GM23338 (cell line): ENCODE data around the gene SYNE3. TPM values are rescaled to one million over a fixed set of nuclear protein-coding genes. Genes with fewer than 3 reads are reported as not detected.

Experiments used
- ATAC-seq: fragments of 200-7000 bp; cut with Tn5 transposase; 3 replicates; pipeline ENCODE4 v1.9.1; 2020
- DNase-seq: peaks from one replicate; pipeline ENCODE4 v3.0.0-alpha.2; 2015; ENCODE audit warnings: low spot score
- H2AFZ ChIP-seq: fragments of 200-600 bp; sonication (generic); 2 replicates; pipeline ENCODE4 v1.8.0; 2016; ENCODE audit warnings: antibody characterized with exemption, mild to moderate bottlenecking, moderate library complexity
- H3F3A ChIP-seq: fragments of 200-600 bp; sonication (generic); replicated peaks from 2 replicates; pipeline ENCODE4 v1.8.0; 2017; ENCODE audit warnings: antibody characterized with exemption, mixed run types, low read depth
- H3K27ac ChIP-seq: fragments of 200-600 bp; sonication (generic); 2 replicates; pipeline ENCODE4 v1.6.1; 2016; ENCODE audit warnings: low read depth
- H3K27me3 ChIP-seq: fragments of 200-600 bp; sonication (generic); 2 replicates; pipeline ENCODE4 v1.8.0; 2016; ENCODE audit warnings: mild to moderate bottlenecking, mixed run types, moderate library complexity; ENCODE audit not compliant: insufficient read depth
- H3K36me3 ChIP-seq: fragments of 200-600 bp; sonication (generic); 2 replicates; pipeline ENCODE4 v1.8.0; 2016; ENCODE audit warnings: mild to moderate bottlenecking; ENCODE audit not compliant: insufficient read depth
- H3K4me1 ChIP-seq: fragments of 200-600 bp; sonication (generic); 2 replicates; pipeline ENCODE4 v1.8.0; 2016; ENCODE audit warnings: mild to moderate bottlenecking, moderate library complexity; ENCODE audit not compliant: insufficient read depth
- H3K4me2 ChIP-seq: fragments of 200-600 bp; sonication (generic); 2 replicates; pipeline ENCODE4 v1.7.1; 2017; ENCODE audit warnings: mixed run types
- H3K4me3 ChIP-seq: fragments of 200-600 bp; sonication (generic); 2 replicates; pipeline ENCODE4 v1.6.1; 2016; ENCODE audit warnings: mixed run types
- H3K79me2 ChIP-seq: fragments of 200-600 bp; sonication (generic); replicated peaks from 2 replicates; pipeline ENCODE4 v1.8.0; 2017; ENCODE audit warnings: mild to moderate bottlenecking; ENCODE audit not compliant: insufficient read depth
- H3K9me2 ChIP-seq: fragments of 200-600 bp; sonication (generic); 2 replicates; pipeline ENCODE4 v1.8.0; 2017; ENCODE audit not compliant: insufficient read depth
- H4K20me1 ChIP-seq: fragments of 200-600 bp; sonication (generic); replicated peaks from 2 replicates; pipeline ENCODE4 v1.8.0; 2017; ENCODE audit warnings: mild to moderate bottlenecking; ENCODE audit not compliant: insufficient read depth
- H3K27ac Mint-ChIP-seq: 2 replicates; pipeline ENCODE4 v1.8.0; 2020; ENCODE audit warnings: inconsistent platforms, mild to moderate bottlenecking, moderate library complexity, mixed read lengths
- H3K27me3 Mint-ChIP-seq: 3 replicates; pipeline ENCODE4 v1.8.0; 2022; ENCODE audit warnings: low read depth, mild to moderate bottlenecking, moderate library complexity, mixed read lengths, inconsistent platforms; ENCODE audit not compliant: insufficient read depth, poor library complexity
- H3K36me3 Mint-ChIP-seq: 3 replicates; pipeline ENCODE4 v1.8.0; 2021; ENCODE audit warnings: low read depth, mild to moderate bottlenecking, inconsistent platforms, moderate library complexity, mixed read lengths
- H3K4me1 Mint-ChIP-seq: 3 replicates; pipeline ENCODE4 v1.8.0; 2020; ENCODE audit warnings: mild to moderate bottlenecking, inconsistent platforms, mixed read lengths
- H3K4me3 Mint-ChIP-seq: 3 replicates; pipeline ENCODE4 v1.8.0; 2021; ENCODE audit warnings: moderate library complexity, mild to moderate bottlenecking, inconsistent platforms, mixed read lengths
- H3K9me3 Mint-ChIP-seq: 3 replicates; pipeline ENCODE4 v1.8.0; 2020; ENCODE audit warnings: moderate library complexity, mild to moderate bottlenecking, inconsistent platforms, mixed read lengths
- CREB1 ChIP-seq: fragments of 250-450 bp; sonication (Bioruptor Pico); IDR thresholded peaks from 2 replicates; pipeline ENCODE4 v1.5.0; 2020; ENCODE audit warnings: low read depth, mild to moderate bottlenecking, moderate library complexity
- ETS1 ChIP-seq: IDR thresholded peaks from 2 replicates; pipeline ENCODE4 v1.6.1; 2016; ENCODE audit warnings: antibody characterized with exemption
- EZH2 ChIP-seq: fragments of 200-600 bp; sonication (generic); IDR thresholded peaks from one replicate; pipeline ENCODE4 v1.8.0; 2017; ENCODE audit warnings: antibody characterized with exemption, mild to moderate bottlenecking, low read depth; ENCODE audit not compliant: unreplicated experiment
- JUNB ChIP-seq: IDR thresholded peaks from one replicate; pipeline ENCODE4 v1.6.1; 2016; ENCODE audit warnings: antibody characterized with exemption; ENCODE audit not compliant: unreplicated experiment
- NANOG ChIP-seq: IDR thresholded peaks from 2 replicates; pipeline ENCODE4 v1.6.1; 2016; ENCODE audit warnings: antibody characterized with exemption, borderline replicate concordance
- POLR2AphosphoS5 ChIP-seq: IDR thresholded peaks from 2 replicates; pipeline ENCODE4 v1.6.1; 2016; ENCODE audit warnings: antibody characterized with exemption, low read depth
- STAT1 ChIP-seq: IDR thresholded peaks from one replicate; pipeline ENCODE4 v1.6.1; 2016; ENCODE audit warnings: antibody characterized with exemption; ENCODE audit not compliant: unreplicated experiment
- ZNF114 ChIP-seq: fragments of 250-450 bp; sonication (Bioruptor Pico); IDR thresholded peaks from 2 replicates; pipeline ENCODE4 v1.5.0; 2020; ENCODE audit warnings: mild to moderate bottlenecking, moderate library complexity
- ZNF331 ChIP-seq: fragments of 250-450 bp; sonication (Bioruptor Pico); IDR thresholded peaks from 2 replicates; pipeline ENCODE4 v1.5.0; 2020; ENCODE audit warnings: low read depth, mild to moderate bottlenecking, moderate library complexity
- polyA plus RNA-seq: library from polyadenylated mRNA; unstranded; fragments of >200 nt; fragmentation: Nextera tagmentation; extraction: Ambion mirVana; gene quantifications from 2 replicates; pipeline ENCODE4 v1.2.1, GENCODE V29; 2016
- total RNA-seq: library from RNA; depleted of rRNA; stranded (reverse); fragments of >200 nt; shearing (Covaris generic); gene quantifications from 2 replicates; pipeline ENCODE4 v1.2.3, GENCODE V29; 2014
- TF ChIP-seq, protein P1 (sequence below): fragments of 250-450 bp; sonication (Bioruptor Pico); IDR thresholded peaks from 2 replicates; pipeline ENCODE4 v1.5.0; 2020; ENCODE audit warnings: mild to moderate bottlenecking, moderate library complexity

The SYNE3 gene
- total and polyA plus RNA-seq, 2 experiments from 2014 or later = 0.02 to 0.03 TPM

DNA sequence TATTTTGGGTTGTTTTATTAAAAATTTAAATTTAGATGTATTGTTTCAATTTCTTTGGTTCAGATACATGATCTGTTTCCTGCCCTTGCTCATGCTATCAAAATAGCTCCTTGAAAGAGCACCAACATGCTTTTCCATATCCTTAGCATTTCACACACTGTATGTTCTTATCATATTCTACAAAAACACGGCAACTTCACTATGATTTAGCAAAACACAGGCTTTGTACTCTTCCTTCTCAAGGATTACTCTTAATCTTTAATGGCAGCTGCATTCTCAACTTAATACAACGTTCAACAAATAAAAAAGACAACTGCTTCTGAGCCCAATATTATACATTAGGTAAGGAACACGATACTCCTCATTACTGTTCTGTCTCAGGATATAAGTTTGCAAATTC, 15.5 kb upstream of the SYNE3 start (continued):
- TF ChIP-seq, protein P1, sequence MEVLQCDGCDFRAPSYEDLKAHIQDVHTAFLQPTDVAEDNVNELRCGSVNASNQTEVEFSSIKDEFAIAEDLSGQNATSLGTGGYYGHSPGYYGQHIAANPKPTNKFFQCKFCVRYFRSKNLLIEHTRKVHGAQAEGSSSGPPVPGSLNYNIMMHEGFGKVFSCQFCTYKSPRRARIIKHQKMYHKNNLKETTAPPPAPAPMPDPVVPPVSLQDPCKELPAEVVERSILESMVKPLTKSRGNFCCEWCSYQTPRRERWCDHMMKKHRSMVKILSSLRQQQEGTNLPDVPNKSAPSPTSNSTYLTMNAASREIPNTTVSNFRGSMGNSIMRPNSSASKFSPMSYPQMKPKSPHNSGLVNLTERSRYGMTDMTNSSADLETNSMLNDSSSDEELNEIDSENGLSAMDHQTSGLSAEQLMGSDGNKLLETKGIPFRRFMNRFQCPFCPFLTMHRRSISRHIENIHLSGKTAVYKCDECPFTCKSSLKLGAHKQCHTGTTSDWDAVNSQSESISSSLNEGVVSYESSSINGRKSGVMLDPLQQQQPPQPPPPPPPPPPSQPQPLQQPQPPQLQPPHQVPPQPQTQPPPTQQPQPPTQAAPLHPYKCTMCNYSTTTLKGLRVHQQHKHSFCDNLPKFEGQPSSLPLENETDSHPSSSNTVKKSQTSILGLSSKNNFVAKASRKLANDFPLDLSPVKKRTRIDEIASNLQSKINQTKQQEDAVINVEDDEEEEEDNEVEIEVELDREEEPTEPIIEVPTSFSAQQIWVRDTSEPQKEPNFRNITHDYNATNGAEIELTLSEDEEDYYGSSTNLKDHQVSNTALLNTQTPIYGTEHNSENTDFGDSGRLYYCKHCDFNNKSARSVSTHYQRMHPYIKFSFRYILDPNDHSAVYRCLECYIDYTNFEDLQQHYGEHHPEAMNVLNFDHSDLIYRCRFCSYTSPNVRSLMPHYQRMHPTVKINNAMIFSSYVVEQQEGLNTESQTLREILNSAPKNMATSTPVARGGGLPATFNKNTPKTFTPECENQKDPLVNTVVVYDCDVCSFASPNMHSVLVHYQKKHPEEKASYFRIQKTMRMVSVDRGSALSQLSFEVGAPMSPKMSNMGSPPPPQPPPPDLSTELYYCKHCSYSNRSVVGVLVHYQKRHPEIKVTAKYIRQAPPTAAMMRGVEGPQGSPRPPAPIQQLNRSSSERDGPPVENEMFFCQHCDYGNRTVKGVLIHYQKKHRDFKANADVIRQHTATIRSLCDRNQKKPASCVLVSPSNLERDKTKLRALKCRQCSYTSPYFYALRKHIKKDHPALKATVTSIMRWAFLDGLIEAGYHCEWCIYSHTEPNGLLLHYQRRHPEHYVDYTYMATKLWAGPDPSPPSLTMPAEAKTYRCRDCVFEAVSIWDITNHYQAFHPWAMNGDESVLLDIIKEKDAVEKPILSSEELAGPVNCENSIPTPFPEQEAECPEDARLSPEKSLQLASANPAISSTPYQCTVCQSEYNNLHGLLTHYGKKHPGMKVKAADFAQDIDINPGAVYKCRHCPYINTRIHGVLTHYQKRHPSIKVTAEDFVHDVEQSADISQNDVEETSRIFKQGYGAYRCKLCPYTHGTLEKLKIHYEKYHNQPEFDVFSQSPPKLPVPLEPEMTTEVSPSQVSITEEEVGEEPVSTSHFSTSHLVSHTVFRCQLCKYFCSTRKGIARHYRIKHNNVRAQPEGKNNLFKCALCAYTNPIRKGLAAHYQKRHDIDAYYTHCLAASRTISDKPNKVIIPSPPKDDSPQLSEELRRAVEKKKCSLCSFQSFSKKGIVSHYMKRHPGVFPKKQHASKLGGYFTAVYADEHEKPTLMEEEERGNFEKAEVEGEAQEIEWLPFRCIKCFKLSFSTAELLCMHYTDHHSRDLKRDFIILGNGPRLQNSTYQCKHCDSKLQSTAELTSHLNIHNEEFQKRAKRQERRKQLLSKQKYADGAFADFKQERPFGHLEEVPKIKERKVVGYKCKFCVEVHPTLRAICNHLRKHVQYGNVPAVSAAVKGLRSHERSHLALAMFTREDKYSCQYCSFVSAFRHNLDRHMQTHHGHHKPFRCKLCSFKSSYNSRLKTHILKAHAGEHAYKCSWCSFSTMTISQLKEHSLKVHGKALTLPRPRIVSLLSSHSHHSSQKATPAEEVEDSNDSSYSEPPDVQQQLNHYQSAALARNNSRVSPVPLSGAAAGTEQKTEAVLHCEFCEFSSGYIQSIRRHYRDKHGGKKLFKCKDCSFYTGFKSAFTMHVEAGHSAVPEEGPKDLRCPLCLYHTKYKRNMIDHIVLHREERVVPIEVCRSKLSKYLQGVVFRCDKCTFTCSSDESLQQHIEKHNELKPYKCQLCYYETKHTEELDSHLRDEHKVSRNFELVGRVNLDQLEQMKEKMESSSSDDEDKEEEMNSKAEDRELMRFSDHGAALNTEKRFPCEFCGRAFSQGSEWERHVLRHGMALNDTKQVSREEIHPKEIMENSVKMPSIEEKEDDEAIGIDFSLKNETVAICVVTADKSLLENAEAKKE (CRISPR knock-in tag) = no peak
- TF ChIP-seq ZNF331 (no peak), STAT1 (no peak), POLR2AphosphoS5 (no peak), CREB1 (CRISPR knock-in tag) (no peak)

DNA sequence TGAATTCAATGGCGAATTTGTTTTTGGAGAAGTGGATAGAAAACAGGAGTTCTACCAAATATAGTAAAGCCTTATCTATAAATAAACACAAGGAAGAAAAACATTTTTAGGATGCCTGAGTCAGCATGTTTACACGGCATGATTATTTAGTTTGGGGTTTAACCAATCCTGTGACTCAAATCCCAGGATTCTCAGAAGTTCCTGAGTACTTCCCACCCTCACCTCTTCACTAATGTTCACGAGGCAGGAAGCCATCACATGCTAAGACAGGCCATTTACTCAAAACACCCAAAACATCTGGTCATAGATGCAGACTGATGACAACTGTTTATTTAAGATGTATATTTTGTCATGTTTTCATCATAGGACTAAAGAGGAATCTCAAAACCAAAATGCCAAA, 15.0 kb upstream of the SYNE3 start:
- H3K27me3 ChIP-seq = no peaks in the 10 kb centered on the region
- H3K4me3 Mint-ChIP-seq = no peak overlapping the region
- no peak for ATAC-seq

More for the DNA sequence above, 15.0 kb upstream of the SYNE3 start:
- Mint-ChIP-seq H3K36me3 (peaks cover 34% of the 10 kb centered on the region), H3K9me3 (no peaks in the 10 kb centered on the region), H3K4me1 (peaks cover 25% of the 10 kb centered on the region), H3K27ac (no peak overlapping the region), H3K27me3 (peaks cover 7% of the 10 kb centered on the region)
- H3K9me2 ChIP-seq = no peaks in the 10 kb centered on the region
- no peak for DNase-seq
- H3K27ac ChIP-seq = no peak overlapping the region
- 0 out of 2 replicates have a peak, but pooled peaks cover 12% of the 10 kb centered on the region for H3K36me3 ChIP-seq
- TF ChIP-seq STAT1 (no peak), JUNB (no peak), NANOG (no peak), POLR2AphosphoS5 (no peak), ZNF114 (CRISPR knock-in tag) (no peak), EZH2 (no peak), ETS1 (no peak)
- TF ChIP-seq, protein P1 (CRISPR knock-in tag) = no peak
- no peaks in the 10 kb centered on the region for H3F3A ChIP-seq
- H3K4me1 ChIP-seq = peaks cover 28% of the 10 kb centered on the region
- peaks cover 56% of the 10 kb centered on the region for H4K20me1 ChIP-seq
- peaks cover 66% of the 10 kb centered on the region for H3K79me2 ChIP-seq
- 0 out of 2 replicates have a peak overlapping the region, but pooled peaks have one; percentile 98 for H3K4me3 ChIP-seq
- peak overlapping the region; percentile 97; the same call in 1 of the 2 replicates for H3K4me2 ChIP-seq
- no peak overlapping the region for H2AFZ ChIP-seq
